Colonic mucosa (tissue), 4 donors: ENCODE data around the gene RPS8. TPM values are rescaled to one million over a fixed set of nuclear protein-coding genes. Genes with fewer than 3 reads are reported as not detected.
A peak's percentile ranks its signal among the peaks of the same experiment; 100 is the strongest.
"Not testable (repeated sequence)": the region's sequence is repeated elsewhere in the genome, so short reads cannot be mapped to it uniquely, and the experiment has no call there.

Experiments used
- DNase-seq: peaks from one replicate; pipeline ENCODE4 v3.0.0-alpha.2; 2020
- H3K27ac ChIP-seq: fragments of 200-600 bp; one replicate; pipeline ENCODE4 v1.8.0; 2021
- H3K27me3 ChIP-seq: fragments of 200-600 bp; one replicate; pipeline ENCODE4 v1.8.0; 2021
- H3K36me3 ChIP-seq: fragments of 200-600 bp; one replicate; pipeline ENCODE4 v1.8.0; 2021
- H3K4me1 ChIP-seq: fragments of 200-600 bp; one replicate; pipeline ENCODE4 v1.8.0; 2021; ENCODE audit warnings: mild to moderate bottlenecking
- H3K4me3 ChIP-seq: fragments of 200-600 bp; one replicate; pipeline ENCODE4 v1.8.0; 2021
- H3K9ac ChIP-seq, 2 donors: one replicate each; pipeline ENCODE4 v1.7.0; 2013; ENCODE audit warnings: control low read depth in 2 of 2, low read depth in 2 of 2, low read length in 2 of 2
- H3K9me3 ChIP-seq: fragments of 200-600 bp; one replicate; pipeline ENCODE4 v1.8.0; 2021
- CTCF ChIP-seq: fragments of 200-600 bp; IDR thresholded peaks from one replicate; pipeline ENCODE4 v1.8.0; 2022; ENCODE audit warnings: antibody characterized with exemption, mild to moderate bottlenecking
- intact Hi-C: fragments of 100-400 bp; cut with DNase I; formaldehyde crosslinking; loops from one replicate; pipeline ENCODE4 v1.14.1; 2022
- total RNA-seq, 2 donors: library from RNA; stranded (reverse); fragmentation: NEBNext Ultra II Directional in 1 of 2; extraction: Animal tissue kit (Norgen Biotek cat#: 25700) in 1 of 2; gene quantifications; one replicate each; pipeline ENCODE4 v1.2.1, GENCODE V29; 2021
- donor health status: healthy.
- donor health status: DM: no; HTN: no; CAD: no.
- donor health status: DM: no; HTN: no; CAD: no.

RPS8 gene
- total RNA-seq, 2 donors from 2014 or later, result 1,574 to 1,589 TPM

GRCh38 chr1:44759077-44759476 is 16.3 kb upstream of the RPS8 start:
- no peak overlapping the region for H3K4me3 ChIP-seq
- H3K27ac ChIP-seq, result no peak overlapping the region
- no peak for TF ChIP-seq CTCF
- H3K27me3 ChIP-seq, result no peaks in the 10 kb centered on the region
- H3K4me1 ChIP-seq, result no peaks in the 10 kb centered on the region
- H3K36me3 ChIP-seq, result no peaks in the 10 kb centered on the region
- H3K9ac ChIP-seq, result no peak overlapping the region
- no peak for DNase-seq
- intact Hi-C loops, result no loop called here
- H3K9me3 ChIP-seq, result no peaks in the 10 kb centered on the region

- Histone ChIP-seq H3K9ac (no peak overlapping the region), H3K4me1 (no peaks in the 10 kb centered on the region), H3K36me3 (no peaks in the 10 kb centered on the region), H3K27me3 (no peaks in the 10 kb centered on the region), H3K9me3 (no peaks in the 10 kb centered on the region), H3K4me3 (no peak overlapping the region), H3K27ac (no peak overlapping the region)
- intact Hi-C loops, result no loop called here
- DNase-seq, result no peak
- TF ChIP-seq CTCF, result no peak
Measured at GRCh38 chr1:44760876-44761275, 14.5 kb upstream of the RPS8 start.

DNA sequence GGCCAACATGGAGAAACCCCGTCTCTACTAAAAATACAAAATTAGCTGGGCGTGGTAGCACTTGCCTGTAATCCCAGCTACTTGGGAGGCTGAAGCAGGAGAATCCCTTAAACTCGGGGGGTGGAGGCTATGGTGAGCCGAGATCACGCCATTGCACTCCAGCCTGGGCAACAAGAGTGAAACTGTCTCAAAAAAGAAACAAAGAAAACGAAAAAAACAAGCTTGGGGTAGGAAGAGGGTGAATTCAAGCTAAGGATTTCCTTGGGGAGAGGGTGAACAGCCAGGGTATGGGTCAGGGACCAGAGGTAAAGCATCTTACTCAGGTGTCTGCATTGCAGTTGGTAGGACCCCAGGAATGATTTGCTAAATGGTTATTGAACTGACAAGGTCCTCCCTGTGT is 8.9 kb upstream of the RPS8 start:
- H3K36me3 ChIP-seq, H3K27ac ChIP-seq, H3K9me3 ChIP-seq, intact Hi-C loops, DNase-seq, H3K4me3 ChIP-seq, H3K9ac ChIP-seq, H3K27me3 ChIP-seq, H3K4me1 ChIP-seq: not testable (repeated sequence)

DNA sequence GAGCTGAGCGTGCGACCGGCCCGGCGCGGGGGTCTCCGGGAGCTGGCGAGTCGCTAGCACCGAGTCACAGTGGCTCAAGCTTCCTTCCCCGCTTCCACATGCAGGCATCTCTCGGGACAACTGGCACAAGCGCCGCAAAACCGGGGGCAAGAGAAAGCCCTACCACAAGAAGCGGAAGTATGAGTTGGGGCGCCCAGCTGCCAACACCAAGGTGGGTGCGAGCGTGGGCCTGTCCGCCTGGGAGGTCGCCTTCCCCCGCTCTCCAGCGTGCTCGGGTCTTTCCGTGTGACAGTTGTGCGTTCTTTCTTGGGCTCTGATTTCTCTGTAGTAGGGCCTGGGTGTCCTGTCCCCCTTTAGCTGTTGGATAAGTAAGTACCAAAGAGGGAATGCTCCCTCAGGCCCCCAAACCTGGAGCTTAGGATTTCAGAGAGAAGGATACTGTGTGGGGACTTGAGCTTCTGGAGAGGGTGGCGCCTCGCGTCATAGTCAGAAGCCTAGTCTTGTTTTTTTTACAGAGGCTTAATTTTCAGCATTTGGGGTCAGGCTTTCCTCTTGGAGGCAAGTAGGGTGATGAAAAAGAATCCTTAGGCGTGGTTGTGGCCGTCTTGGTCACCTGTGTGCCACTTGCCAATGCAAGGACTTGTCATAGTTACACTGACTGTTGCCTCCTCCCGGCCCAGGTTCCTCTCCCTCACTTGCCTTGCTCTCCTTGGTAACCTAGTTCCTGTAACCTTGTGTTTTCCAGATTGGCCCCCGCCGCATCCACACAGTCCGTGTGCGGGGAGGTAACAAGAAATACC is 790 bp downstream of the RPS8 start:
- peak overlapping the region; percentile 92 to 95 for H3K9ac ChIP-seq
- intact Hi-C loops, result no loop called here
- H3K9me3 ChIP-seq, result no peaks in the 10 kb centered on the region
- no peaks in the 10 kb centered on the region for H3K27me3 ChIP-seq
- H3K4me3 ChIP-seq, result peak overlapping the region; percentile 70
- peak overlapping the region; percentile 81 for H3K27ac ChIP-seq
- H3K4me1 ChIP-seq, result peaks cover 6% of the 10 kb centered on the region
- peak; percentile 38 for DNase-seq
- no peak for TF ChIP-seq CTCF
- peaks cover 19% of the 10 kb centered on the region for H3K36me3 ChIP-seq

DNA sequence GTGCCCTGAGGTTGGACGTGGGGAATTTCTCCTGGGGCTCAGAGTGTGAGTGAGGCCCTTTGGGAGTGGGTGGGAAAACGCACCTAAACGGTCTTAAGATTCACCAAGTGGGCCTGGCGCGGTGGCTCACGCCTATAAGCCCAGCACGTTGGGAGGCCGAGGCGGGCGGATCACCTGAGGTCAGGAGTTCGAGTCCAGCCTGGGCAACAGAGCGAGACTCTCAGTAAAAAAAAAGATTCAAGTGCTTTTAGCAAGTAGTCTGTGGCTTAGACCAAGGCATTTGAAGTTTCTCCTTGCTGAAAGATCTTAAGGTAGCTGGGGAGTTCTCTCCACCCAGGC is 1.4 kb downstream of the RPS8 start:
- DNase-seq, result no peak
- Histone ChIP-seq H3K9me3 (no peaks in the 10 kb centered on the region), H3K4me3 (peak overlapping the region; percentile 70), H3K9ac (peak overlapping the region; percentile 92 to 95), H3K36me3 (peaks cover 19% of the 10 kb centered on the region), H3K4me1 (peaks cover 6% of the 10 kb centered on the region), H3K27ac (peak overlapping the region; percentile 81), H3K27me3 (no peaks in the 10 kb centered on the region)
- intact Hi-C loops, result no loop called here
- TF ChIP-seq CTCF, result no peak

DNA sequence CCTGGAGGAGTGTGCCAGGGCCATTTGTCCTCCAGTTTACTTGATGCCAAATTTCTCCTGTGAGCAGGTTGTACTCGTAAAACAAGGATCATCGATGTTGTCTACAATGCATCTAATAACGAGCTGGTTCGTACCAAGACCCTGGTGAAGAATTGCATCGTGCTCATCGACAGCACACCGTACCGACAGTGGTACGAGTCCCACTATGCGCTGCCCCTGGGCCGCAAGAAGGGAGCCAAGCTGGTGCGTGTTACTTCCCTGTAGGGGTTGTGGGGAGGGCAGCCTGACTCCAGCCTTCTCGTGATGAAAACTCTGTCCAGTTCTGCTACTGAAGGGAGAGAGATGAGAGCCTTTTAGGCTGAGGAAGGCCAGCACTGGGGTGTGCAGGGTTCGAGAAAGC is 2.2 kb downstream of the RPS8 start:
- peaks cover 19% of the 10 kb centered on the region for H3K36me3 ChIP-seq
- no peak overlapping the region for H3K27ac ChIP-seq
- DNase-seq, result no peak
- H3K9me3 ChIP-seq, result no peaks in the 10 kb centered on the region
- H3K4me3 ChIP-seq, result no peak overlapping the region
- no peaks in the 10 kb centered on the region for H3K27me3 ChIP-seq
- no peak for TF ChIP-seq CTCF
- H3K4me1 ChIP-seq, result peaks cover 6% of the 10 kb centered on the region
- H3K9ac ChIP-seq, result peak overlapping the region in 1 of 2 donors; percentile 95
- intact Hi-C loops, result no loop called here
